Activated CD4-positive, alpha-beta T cell treated with anti-CD3 and anti-CD28 coated beads, Interleukin-2, Interleukin-6, amounts not matched to agents 100 ng/mL and 50 ng/mL, durations not matched to agents 16 hours and 8 hours (primary cell): ENCODE results near the gene TSBP1.

Source experiments
- DNase-seq: peaks from one replicate; pipeline ENCODE4 v3.0.0-alpha.2; 2020

Gene TSBP1

GRCh38 chr6:32371803-32372202 is at the start of gene TSBP1:
TSS of gene TSBP1 (minus strand) at chr6:32371903. CDS start at chr6:32371706, 197 bp downstream.
- no peak for DNase-seq

- DNase-seq: no peak
Observed at GRCh38 chr6:32416036-32416435, 44.3 kb upstream of the TSBP1 start.

GRCh38 chr6:32415521-32416019 is 43.9 kb upstream of the TSBP1 start:
- DNase-seq: peak; percentile 83

GRCh38 chr6:32413427-32414047 is 41.8 kb upstream of the TSBP1 start:
- DNase-seq: peak; percentile 86

GRCh38 chr6:32411566-32412327 is 40.0 kb upstream of the TSBP1 start:
- no peak for DNase-seq

- no peak for DNase-seq
Observed at GRCh38 chr6:32410906-32411305, 39.2 kb upstream of the TSBP1 start.

GRCh38 chr6:32406857-32407256 is 35.2 kb upstream of the TSBP1 start, which contains the start of gene BTNL2:
TSS of gene BTNL2 (minus strand) at chr6:32407181. CDS start at chr6:32407123, 58 bp downstream.
- no peak for DNase-seq

GRCh38 chr6:32406197-32406596 is 34.5 kb upstream of the TSBP1 start:
- DNase-seq: no peak

- DNase-seq: no peak
Observed at GRCh38 chr6:32405656-32406055, 34.0 kb upstream of the TSBP1 start.

GRCh38 chr6:32402812-32403211 is 31.1 kb upstream of the TSBP1 start:
- DNase-seq: no peak

- DNase-seq: no peak
Observed at GRCh38 chr6:32401284-32401963, 29.7 kb upstream of the TSBP1 start.

- peak; percentile 43 for DNase-seq
Observed at GRCh38 chr6:32397252-32397920, 25.7 kb upstream of the TSBP1 start.

GRCh38 chr6:32396028-32396427 is 24.3 kb upstream of the TSBP1 start:
- no peak for DNase-seq

GRCh38 chr6:32393665-32394420 is 22.1 kb upstream of the TSBP1 start:
- no peak for DNase-seq

- no peak for DNase-seq
Observed at GRCh38 chr6:32391505-32391904, 19.8 kb upstream of the TSBP1 start.

GRCh38 chr6:32387589-32388340 is 16.1 kb upstream of the TSBP1 start:
- no peak for DNase-seq

- no peak for DNase-seq
Observed at GRCh38 chr6:32386040-32386439, 14.3 kb upstream of the TSBP1 start.

- no peak for DNase-seq
Observed at GRCh38 chr6:32382757-32383420, 11.2 kb upstream of the TSBP1 start.

GRCh38 chr6:32379545-32379944 is 7.8 kb upstream of the TSBP1 start:
- no peak for DNase-seq

GRCh38 chr6:32375739-32376529 is 4.2 kb upstream of the TSBP1 start:
- DNase-seq: no peak
